Measurements from ENCODE around the gene RAB37.

The RAB37 gene

DNA sequence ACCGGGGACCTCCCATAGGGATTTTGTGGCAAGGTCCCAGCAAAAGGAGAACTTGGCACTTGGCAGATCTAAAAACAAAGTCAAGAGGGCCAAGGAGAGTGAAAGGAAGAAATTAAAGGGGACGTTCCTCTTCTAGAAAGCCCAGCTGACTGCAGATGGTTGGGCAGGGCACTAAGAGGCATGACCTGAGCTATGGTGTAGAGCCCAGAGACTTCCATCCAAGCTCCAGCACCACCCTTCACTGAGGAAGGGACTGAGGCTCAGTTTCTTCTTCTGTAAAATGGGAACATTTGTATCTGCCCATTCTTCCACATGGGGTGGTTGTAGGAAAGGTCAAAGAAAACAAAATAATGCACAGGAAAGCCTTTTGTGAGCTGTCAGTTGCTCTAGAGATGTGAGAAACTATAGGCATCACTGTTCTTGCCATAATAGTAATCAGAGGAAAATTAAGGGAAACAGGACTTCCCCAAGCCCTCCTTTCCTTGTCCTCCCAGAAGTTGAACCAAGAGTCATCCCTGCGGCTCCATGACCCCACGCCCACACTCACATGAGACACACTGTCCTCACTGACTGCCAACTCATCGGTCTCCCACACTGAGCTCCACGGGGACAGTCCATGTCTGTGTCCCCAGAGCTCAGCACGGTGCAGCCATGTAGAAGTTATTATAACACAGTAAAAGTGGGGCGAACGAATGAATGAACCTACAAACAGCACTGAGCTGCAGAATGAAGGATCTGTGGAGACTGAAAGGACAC, 34.8 kb upstream of the RAB37 start:
- H3K9me3 ChIP-seq (ENCODE audit: low read length) = no peaks in the 10 kb centered on the region
- no peak overlapping the region for H3K4me2 ChIP-seq (ENCODE audit: low read length)
- H3F3A ChIP-seq (ENCODE audit: insufficient read depth, low read length) = no peaks in the 10 kb centered on the region
- H3K4me1 ChIP-seq (ENCODE audit: insufficient read depth, low read length, severe bottlenecking) = no peaks in the 10 kb centered on the region
- H3K9ac ChIP-seq (ENCODE audit: low read length) = no peak overlapping the region
- H3K4me3 ChIP-seq (ENCODE audit: low read depth, low read length, poor library complexity, severe bottlenecking) = no peak overlapping the region
- no peak overlapping the region for H2AFZ ChIP-seq (ENCODE audit: low read length)
- TF ChIP-seq EZH2 (IDR thresholded peaks at IDR 0.05; ENCODE audit: borderline replicate concordance, low read length) = no peak
- TF ChIP-seq, protein P1, sequence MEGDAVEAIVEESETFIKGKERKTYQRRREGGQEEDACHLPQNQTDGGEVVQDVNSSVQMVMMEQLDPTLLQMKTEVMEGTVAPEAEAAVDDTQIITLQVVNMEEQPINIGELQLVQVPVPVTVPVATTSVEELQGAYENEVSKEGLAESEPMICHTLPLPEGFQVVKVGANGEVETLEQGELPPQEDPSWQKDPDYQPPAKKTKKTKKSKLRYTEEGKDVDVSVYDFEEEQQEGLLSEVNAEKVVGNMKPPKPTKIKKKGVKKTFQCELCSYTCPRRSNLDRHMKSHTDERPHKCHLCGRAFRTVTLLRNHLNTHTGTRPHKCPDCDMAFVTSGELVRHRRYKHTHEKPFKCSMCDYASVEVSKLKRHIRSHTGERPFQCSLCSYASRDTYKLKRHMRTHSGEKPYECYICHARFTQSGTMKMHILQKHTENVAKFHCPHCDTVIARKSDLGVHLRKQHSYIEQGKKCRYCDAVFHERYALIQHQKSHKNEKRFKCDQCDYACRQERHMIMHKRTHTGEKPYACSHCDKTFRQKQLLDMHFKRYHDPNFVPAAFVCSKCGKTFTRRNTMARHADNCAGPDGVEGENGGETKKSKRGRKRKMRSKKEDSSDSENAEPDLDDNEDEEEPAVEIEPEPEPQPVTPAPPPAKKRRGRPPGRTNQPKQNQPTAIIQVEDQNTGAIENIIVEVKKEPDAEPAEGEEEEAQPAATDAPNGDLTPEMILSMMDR (IDR thresholded peaks at IDR 0.05; ENCODE audit: low read length) = no peak
- H4K20me1 ChIP-seq (ENCODE audit: insufficient read depth, low read length) = no peaks in the 10 kb centered on the region
- H3K79me2 ChIP-seq (ENCODE audit: insufficient read depth, low read length) = no peaks in the 10 kb centered on the region
- H3K27ac ChIP-seq (ENCODE audit: low read depth, low read length, poor library complexity, severe bottlenecking) = no peak overlapping the region
- H3K9me2 ChIP-seq (ENCODE audit: low read depth, low read length) = no peaks in the 10 kb centered on the region
- H3K36me3 ChIP-seq (ENCODE audit: insufficient read depth, low read length) = no peaks in the 10 kb centered on the region
- H3K27me3 ChIP-seq (ENCODE audit: insufficient read depth, low read length) = 0 out of 2 replicates have a peak, but pooled peaks cover 6% of the 10 kb centered on the region

DNA sequence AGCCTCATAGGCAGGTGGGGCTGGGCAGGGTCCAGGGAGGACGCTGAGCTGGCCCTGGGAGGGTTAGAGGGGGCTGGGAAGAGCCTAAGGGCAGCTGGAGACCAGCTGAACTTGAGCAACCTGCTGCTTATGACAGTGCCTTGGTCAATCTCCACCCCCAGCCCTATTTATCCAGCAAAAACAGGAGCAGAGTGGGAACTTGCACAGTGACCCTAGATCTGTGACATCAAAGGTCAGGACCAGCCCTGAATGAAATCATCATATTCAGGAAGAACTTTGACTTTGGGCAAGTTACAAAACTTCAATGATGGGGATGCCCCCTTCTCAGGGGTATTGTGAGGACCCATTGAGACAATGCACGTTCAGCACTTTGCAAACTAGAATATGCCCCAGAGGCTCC, 33.7 kb upstream of the RAB37 start:
- no peak overlapping the region for H3K9ac ChIP-seq (ENCODE audit: low read length)
- H3K27me3 ChIP-seq (ENCODE audit: insufficient read depth, low read length) = no peaks in the 10 kb centered on the region
- H3K9me3 ChIP-seq (ENCODE audit: low read length) = no peaks in the 10 kb centered on the region
- no peak overlapping the region for H3K4me2 ChIP-seq (ENCODE audit: low read length)
- no peaks in the 10 kb centered on the region for H3K36me3 ChIP-seq (ENCODE audit: insufficient read depth, low read length)
- no peaks in the 10 kb centered on the region for H3F3A ChIP-seq (ENCODE audit: insufficient read depth, low read length)
- no peak overlapping the region for H2AFZ ChIP-seq (ENCODE audit: low read length)
- no peaks in the 10 kb centered on the region for H3K9me2 ChIP-seq (ENCODE audit: low read depth, low read length)
- no peak overlapping the region for H3K27ac ChIP-seq (ENCODE audit: low read depth, low read length, poor library complexity, severe bottlenecking)
- no peaks in the 10 kb centered on the region for H3K79me2 ChIP-seq (ENCODE audit: insufficient read depth, low read length)
- TF ChIP-seq, protein P1 (IDR thresholded peaks at IDR 0.05; ENCODE audit: low read length) = no peak
- no peak for TF ChIP-seq EZH2 (IDR thresholded peaks at IDR 0.05; ENCODE audit: borderline replicate concordance, low read length)
- no peaks in the 10 kb centered on the region for H4K20me1 ChIP-seq (ENCODE audit: insufficient read depth, low read length)
- H3K4me1 ChIP-seq (ENCODE audit: insufficient read depth, low read length, severe bottlenecking) = no peaks in the 10 kb centered on the region
- H3K4me3 ChIP-seq (ENCODE audit: low read depth, low read length, poor library complexity, severe bottlenecking) = no peak overlapping the region

DNA sequence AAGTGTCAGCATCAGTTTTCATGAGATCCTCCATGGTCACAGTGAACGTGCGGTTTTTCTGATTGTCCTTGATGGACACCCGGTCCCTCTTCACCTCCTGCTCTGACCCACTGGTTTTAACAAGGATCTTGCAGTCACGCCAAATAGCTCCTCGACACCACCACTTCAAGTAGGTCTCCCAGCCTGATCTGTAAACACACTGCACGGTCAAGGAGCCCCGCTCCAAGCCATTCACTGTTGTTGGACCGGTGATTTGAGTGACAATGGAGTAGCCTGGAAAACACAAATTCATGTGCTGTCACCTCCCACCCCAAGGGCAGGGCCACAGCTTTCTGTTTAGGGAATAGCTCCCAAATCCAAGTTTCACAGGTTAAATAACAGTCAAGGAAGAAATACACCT, 32.5 kb upstream of the RAB37 start:
- Histone ChIP-seq H3F3A (ENCODE audit: insufficient read depth, low read length) (no peaks in the 10 kb centered on the region), H3K9me3 (ENCODE audit: low read length) (no peaks in the 10 kb centered on the region), H3K4me2 (ENCODE audit: low read length) (no peak overlapping the region), H4K20me1 (ENCODE audit: insufficient read depth, low read length) (no peaks in the 10 kb centered on the region), H3K9ac (ENCODE audit: low read length) (no peak overlapping the region), H3K4me1 (ENCODE audit: insufficient read depth, low read length, severe bottlenecking) (no peaks in the 10 kb centered on the region), H2AFZ (ENCODE audit: low read length) (no peak overlapping the region), H3K79me2 (ENCODE audit: insufficient read depth, low read length) (no peaks in the 10 kb centered on the region), H3K4me3 (ENCODE audit: low read depth, low read length, poor library complexity, severe bottlenecking) (no peak overlapping the region), H3K27ac (ENCODE audit: low read depth, low read length, poor library complexity, severe bottlenecking) (no peak overlapping the region), H3K9me2 (ENCODE audit: low read depth, low read length) (no peaks in the 10 kb centered on the region), H3K36me3 (ENCODE audit: insufficient read depth, low read length) (no peaks in the 10 kb centered on the region), H3K27me3 (ENCODE audit: insufficient read depth, low read length) (no peaks in the 10 kb centered on the region)
- TF ChIP-seq, protein P1 (IDR thresholded peaks at IDR 0.05; ENCODE audit: low read length) = no peak
- TF ChIP-seq EZH2 (IDR thresholded peaks at IDR 0.05; ENCODE audit: borderline replicate concordance, low read length) = no peak
